Panc1 (cell line): Measurements from ENCODE around the gene SMIM12. TPM values are rescaled to one million over a fixed set of nuclear protein-coding genes. Genes with fewer than 3 reads are reported as not detected.

ENCODE experiments used
- ATAC-seq: fragments of 200-7000 bp; cut with Tn5 transposase; 2 replicates; pipeline ENCODE4 v1.9.1; 2020; ENCODE audit warnings: mild to moderate bottlenecking, moderate library complexity
- BruUV-seq: library from RNA; stranded (reverse); fragments of 400-500 nt; replicated peaks from 2 replicates; lab custom pipeline; 2021; lab: Mats Ljungman, UMichigan
- CTCF ChIA-PET: fragments of 300-600 bp; sonication (Branson Sonifier 250); formaldehyde crosslinking; loops from one replicate; lab custom pipeline; 2022; ENCODE audit warnings: antibody characterized with exemption; lab: Charles Lee
- POLR2A ChIA-PET: fragments of 300-600 bp; sonication (Branson Sonifier 250); formaldehyde crosslinking; loops from one replicate; lab custom pipeline; 2022; ENCODE audit warnings: antibody characterized with exemption; lab: Charles Lee
- DNase-seq: peaks from one replicate; pipeline ENCODE4 v3.0.0-alpha.2; 2010; ENCODE audit warnings: low read depth, low spot score
- H3K27ac ChIP-seq: 2 replicates; pipeline ENCODE4 v1.5.1; 2011; ENCODE audit warnings: mild to moderate bottlenecking, low read length, inconsistent platforms
- H3K27me3 ChIP-seq: fragments of 200-500 bp; sonication (Bioruptor generic); 2 replicates; pipeline ENCODE4 v1.6.0; 2014; ENCODE audit warnings: low read length, inconsistent platforms; ENCODE audit not compliant: control insufficient read depth, insufficient read depth
- H3K36me3 ChIP-seq: fragments of 200-500 bp; sonication (Bioruptor generic); 2 replicates; pipeline ENCODE4 v1.5.1; 2014; ENCODE audit warnings: inconsistent platforms, mild to moderate bottlenecking, low read length, moderate library complexity; ENCODE audit not compliant: control insufficient read depth, insufficient read depth
- H3K4me1 ChIP-seq: 2 replicates; pipeline ENCODE4 v1.5.1; 2011; ENCODE audit warnings: inconsistent platforms, mild to moderate bottlenecking, low read length, moderate library complexity; ENCODE audit not compliant: control insufficient read depth, insufficient read depth
- H3K4me3 ChIP-seq, 2 experiments: 2 replicates each; pipeline ENCODE4 v1.5.1; 2011 to 2012; ENCODE audit warnings: low read depth in 2 of 2, low read length in 2 of 2, mild to moderate bottlenecking in 2 of 2, inconsistent platforms in 1 of 2, moderate library complexity in 1 of 2
- H3K9me3 ChIP-seq: fragments of 200-500 bp; sonication (Bioruptor generic); 2 replicates; pipeline ENCODE4 v1.5.1; 2014; ENCODE audit warnings: low read depth, mild to moderate bottlenecking, inconsistent platforms, low read length, moderate library complexity; ENCODE audit not compliant: control insufficient read depth, insufficient read depth
- POLR2AphosphoS5 ChIP-seq: IDR thresholded peaks from 2 replicates; pipeline ENCODE4 v1.6.1; 2012; ENCODE audit warnings: mild to moderate bottlenecking, low read depth, low read length, moderate library complexity
- SIN3A ChIP-seq: IDR thresholded peaks from 2 replicates; pipeline ENCODE4 v1.6.1; 2012; ENCODE audit warnings: low read depth, mild to moderate bottlenecking, low read length, moderate library complexity, borderline replicate concordance; ENCODE audit not compliant: insufficient read depth
- TCF7L2 ChIP-seq: IDR thresholded peaks from 2 replicates; pipeline ENCODE4 v1.6.1; 2011; ENCODE audit warnings: mild to moderate bottlenecking, low read depth, low read length, inconsistent platforms
- in situ Hi-C: cut with HindIII; loops from 2 replicates; pipeline ENCODE4 v1.10.0; 2016; ENCODE audit warnings: low sequenced_read_pairs, low pct_unique_long_range_greater_than_20kb
- intact Hi-C: fragments of 100-400 bp; cut with micrococcal nuclease; formaldehyde crosslinking; loops from one replicate; pipeline ENCODE4 v1.10.0; 2022; ENCODE audit not compliant: unreplicated experiment
- total RNA-seq: library from RNA; stranded (reverse); gene quantifications from one replicate; pipeline ENCODE4 v1.2.1, GENCODE V29; 2021; ENCODE audit not compliant: unreplicated experiment
- TF ChIP-seq, protein P1 (sequence below), 2 experiments: IDR thresholded peaks; 2 replicates each; pipeline ENCODE4 v1.6.1; 2011 to 2012; ENCODE audit warnings: low read depth in 2 of 2, control low read depth in 1 of 2, low read length in 1 of 2, mild to moderate bottlenecking in 1 of 2, moderate library complexity in 1 of 2; ENCODE audit not compliant: insufficient read depth in 1 of 2
- TF ChIP-seq, protein P2 (sequence below): fragments of 450-650 bp; IDR thresholded peaks from 2 replicates; pipeline ENCODE4 v1.5.1; 2017; ENCODE audit warnings: mild to moderate bottlenecking

Gene SMIM12
- total RNA-seq, 1 experiment from 2014 or later, result 47.5 TPM

DNA sequence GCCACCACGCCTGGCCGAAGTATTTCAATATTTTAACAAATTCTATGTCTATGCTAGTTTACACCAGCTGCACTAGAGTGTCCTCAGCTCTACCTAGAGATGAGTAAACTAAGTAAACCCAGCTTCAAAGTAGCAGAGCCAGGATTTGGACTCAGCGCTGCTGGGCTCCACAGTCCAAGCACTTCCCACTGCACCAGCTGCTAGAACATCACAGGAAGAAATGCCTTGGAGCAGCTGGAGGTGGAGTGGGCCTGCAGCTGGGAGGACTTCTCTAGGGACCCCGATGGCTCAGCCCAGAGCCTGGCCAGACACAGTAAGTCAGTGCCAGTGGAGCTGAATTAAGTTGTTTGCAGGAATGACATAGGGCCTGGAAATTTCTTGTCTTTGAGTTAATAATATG, 10.2 kb upstream of the SMIM12 start:
- no TSS peak for BruUV-seq
- no peaks in the 10 kb centered on the region for H3K36me3 ChIP-seq
- CTCF ChIA-PET, result interaction anchor here (0.6 kb wide), 1 partner anchor 280 kb away, joined by 5 read pairs; no protein-coding TSS in a partner anchor

DNA sequence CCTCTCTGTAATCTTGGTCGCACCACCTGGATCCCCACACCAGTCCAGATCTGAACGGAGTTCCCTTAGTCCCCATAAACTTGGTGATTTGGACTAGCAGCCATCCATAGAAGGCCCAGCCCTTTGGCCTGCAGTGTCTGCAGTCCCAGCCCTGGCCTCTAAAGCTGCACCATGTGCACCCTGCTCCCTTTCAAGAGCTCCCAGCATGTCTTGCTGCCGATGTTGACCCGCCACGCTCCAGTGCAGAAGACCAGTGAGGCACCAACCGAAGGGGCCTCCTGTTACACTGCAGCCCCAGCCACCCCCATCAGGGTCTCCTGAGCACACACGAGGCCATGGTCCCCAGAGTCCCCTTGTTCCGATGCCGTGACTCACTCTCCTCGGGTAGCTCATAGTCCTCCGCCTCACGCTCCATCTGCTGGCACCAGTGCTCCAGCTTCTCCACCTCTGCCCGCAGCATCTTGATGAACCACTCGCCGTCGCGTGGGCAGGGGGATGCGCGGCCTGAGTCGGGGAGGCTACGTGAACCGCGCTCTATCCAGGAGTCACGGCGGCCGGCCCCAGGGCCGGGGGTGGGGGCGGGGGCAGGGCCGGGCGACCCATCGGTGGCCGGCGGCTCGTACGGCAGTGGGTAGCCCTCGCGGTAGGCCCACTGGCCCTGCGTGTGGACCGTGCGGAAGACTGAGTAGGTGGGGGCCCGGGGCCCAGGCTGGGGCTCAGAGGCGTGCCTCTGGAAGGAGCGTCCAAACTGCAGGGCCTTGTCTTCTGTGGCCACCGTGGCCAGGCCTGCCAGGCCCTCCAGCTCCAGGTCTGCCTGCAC, 8.9 kb upstream of the SMIM12 start:
- DNase-seq (no peak), ATAC-seq (no peak)
- Histone ChIP-seq H3K27me3 (peaks cover 13% of the 10 kb centered on the region), H3K9me3 (no peaks in the 10 kb centered on the region), H3K27ac (no peak overlapping the region), H3K4me3 (no peak overlapping the region), H3K4me1 (no peaks in the 10 kb centered on the region), H3K36me3 (no peaks in the 10 kb centered on the region)
- ChIA-PET CTCF (interaction anchor here (0.5 kb wide), 1 partner anchor 224 kb away, joined by 4 read pairs; no protein-coding TSS in a partner anchor), POLR2A (no interaction called here)
- no peak for TF ChIP-seq POLR2AphosphoS5
- TF ChIP-seq, protein P1, sequence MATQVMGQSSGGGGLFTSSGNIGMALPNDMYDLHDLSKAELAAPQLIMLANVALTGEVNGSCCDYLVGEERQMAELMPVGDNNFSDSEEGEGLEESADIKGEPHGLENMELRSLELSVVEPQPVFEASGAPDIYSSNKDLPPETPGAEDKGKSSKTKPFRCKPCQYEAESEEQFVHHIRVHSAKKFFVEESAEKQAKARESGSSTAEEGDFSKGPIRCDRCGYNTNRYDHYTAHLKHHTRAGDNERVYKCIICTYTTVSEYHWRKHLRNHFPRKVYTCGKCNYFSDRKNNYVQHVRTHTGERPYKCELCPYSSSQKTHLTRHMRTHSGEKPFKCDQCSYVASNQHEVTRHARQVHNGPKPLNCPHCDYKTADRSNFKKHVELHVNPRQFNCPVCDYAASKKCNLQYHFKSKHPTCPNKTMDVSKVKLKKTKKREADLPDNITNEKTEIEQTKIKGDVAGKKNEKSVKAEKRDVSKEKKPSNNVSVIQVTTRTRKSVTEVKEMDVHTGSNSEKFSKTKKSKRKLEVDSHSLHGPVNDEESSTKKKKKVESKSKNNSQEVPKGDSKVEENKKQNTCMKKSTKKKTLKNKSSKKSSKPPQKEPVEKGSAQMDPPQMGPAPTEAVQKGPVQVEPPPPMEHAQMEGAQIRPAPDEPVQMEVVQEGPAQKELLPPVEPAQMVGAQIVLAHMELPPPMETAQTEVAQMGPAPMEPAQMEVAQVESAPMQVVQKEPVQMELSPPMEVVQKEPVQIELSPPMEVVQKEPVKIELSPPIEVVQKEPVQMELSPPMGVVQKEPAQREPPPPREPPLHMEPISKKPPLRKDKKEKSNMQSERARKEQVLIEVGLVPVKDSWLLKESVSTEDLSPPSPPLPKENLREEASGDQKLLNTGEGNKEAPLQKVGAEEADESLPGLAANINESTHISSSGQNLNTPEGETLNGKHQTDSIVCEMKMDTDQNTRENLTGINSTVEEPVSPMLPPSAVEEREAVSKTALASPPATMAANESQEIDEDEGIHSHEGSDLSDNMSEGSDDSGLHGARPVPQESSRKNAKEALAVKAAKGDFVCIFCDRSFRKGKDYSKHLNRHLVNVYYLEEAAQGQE (IDR thresholded peaks at IDR 0.05; ENCODE audit: insufficient read depth in 1 of 2, low read depth in 2 of 2, low read length in 1 of 2), result no peak
- TF ChIP-seq, protein P2, sequence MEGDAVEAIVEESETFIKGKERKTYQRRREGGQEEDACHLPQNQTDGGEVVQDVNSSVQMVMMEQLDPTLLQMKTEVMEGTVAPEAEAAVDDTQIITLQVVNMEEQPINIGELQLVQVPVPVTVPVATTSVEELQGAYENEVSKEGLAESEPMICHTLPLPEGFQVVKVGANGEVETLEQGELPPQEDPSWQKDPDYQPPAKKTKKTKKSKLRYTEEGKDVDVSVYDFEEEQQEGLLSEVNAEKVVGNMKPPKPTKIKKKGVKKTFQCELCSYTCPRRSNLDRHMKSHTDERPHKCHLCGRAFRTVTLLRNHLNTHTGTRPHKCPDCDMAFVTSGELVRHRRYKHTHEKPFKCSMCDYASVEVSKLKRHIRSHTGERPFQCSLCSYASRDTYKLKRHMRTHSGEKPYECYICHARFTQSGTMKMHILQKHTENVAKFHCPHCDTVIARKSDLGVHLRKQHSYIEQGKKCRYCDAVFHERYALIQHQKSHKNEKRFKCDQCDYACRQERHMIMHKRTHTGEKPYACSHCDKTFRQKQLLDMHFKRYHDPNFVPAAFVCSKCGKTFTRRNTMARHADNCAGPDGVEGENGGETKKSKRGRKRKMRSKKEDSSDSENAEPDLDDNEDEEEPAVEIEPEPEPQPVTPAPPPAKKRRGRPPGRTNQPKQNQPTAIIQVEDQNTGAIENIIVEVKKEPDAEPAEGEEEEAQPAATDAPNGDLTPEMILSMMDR, result no peak
- TF ChIP-seq SIN3A, result no peak
- TF ChIP-seq TCF7L2, result no peak
- intact Hi-C loops (no loop called here), in situ Hi-C loops (no loop called here)
- no TSS peak for BruUV-seq

More for the DNA sequence above, 10.2 kb upstream of the SMIM12 start:
- no peak overlapping the region for H3K4me3 ChIP-seq
- no peak for DNase-seq
- TF ChIP-seq, protein P1 (IDR thresholded peaks at IDR 0.05; ENCODE audit: insufficient read depth in 1 of 2, low read depth in 2 of 2, low read length in 1 of 2), result no peak
- TF ChIP-seq, protein P2, result no peak
- no peak for TF ChIP-seq TCF7L2
- TF ChIP-seq POLR2AphosphoS5, result no peak
- no peak for TF ChIP-seq SIN3A
- intact Hi-C loops, result no loop called here
- POLR2A ChIA-PET, result no interaction called here
- H3K9me3 ChIP-seq, result no peaks in the 10 kb centered on the region
- in situ Hi-C loops, result no loop called here
- ATAC-seq, result no peak
- H3K27me3 ChIP-seq, result peaks cover 24% of the 10 kb centered on the region
- no peak overlapping the region for H3K27ac ChIP-seq
- H3K4me1 ChIP-seq, result no peaks in the 10 kb centered on the region
